COLO829 (cell line): ENCODE results near the gene BBS4.
A peak's percentile ranks its signal among the peaks of the same experiment; 100 is the strongest.

Source experiments
- DNase-seq: peaks from one replicate; pipeline ENCODE4 v3.0.0; 2012; ENCODE audit warnings: low spot score

Gene BBS4

GRCh38 chr15:72764656-72765055 lies 78.6 kb downstream of the BBS4 start:
- DNase-seq: no peak

DNA sequence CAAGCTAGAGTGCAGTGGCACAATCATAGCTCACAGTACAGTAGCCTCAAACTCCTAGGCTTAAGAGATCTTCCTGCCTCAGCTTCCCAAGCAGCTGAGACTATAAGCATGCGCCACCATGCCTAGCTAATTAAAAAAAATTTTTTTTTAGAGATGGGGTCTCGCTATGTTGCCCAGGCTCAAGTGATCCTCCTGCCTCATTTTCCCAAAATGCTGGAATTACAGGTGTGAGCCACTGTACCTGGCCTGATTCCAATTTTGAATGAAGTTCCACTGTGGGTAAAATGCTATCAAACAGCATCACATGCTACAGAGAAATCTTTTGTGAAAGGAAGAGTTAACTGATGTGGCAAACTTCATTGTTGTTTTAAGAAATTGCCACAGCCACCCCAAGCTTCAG lies 80.0 kb downstream of the BBS4 start:
- no peak for DNase-seq

GRCh38 chr15:72766780-72767179 lies 80.8 kb downstream of the BBS4 start:
- DNase-seq: no peak

- no peak for DNase-seq
These were observed 84.8 kb downstream of the BBS4 start for GRCh38 chr15:72770673-72771328.

DNA sequence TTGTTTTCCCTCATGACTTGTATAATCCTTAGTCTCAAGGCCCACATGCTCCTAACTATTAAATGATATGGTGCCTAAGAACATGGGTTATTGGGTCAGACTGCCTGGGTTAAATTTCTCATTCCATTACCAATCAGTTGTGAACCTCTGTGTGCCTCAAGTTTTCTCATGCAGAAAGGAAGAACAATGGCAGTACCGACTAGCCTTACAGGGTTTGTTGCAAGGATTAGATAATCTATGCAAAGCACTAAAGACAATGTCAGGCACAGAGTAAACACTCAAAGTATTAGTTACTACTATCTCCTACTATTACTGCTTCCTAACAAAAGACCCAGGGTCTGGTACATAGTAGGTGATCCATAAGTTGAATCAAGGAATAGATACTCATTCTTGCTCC lies 85.3 kb downstream of the BBS4 start:
- DNase-seq: no peak

- no peak for DNase-seq
These were observed 88.8 kb downstream of the BBS4 start for GRCh38 chr15:72774696-72775383.

DNA sequence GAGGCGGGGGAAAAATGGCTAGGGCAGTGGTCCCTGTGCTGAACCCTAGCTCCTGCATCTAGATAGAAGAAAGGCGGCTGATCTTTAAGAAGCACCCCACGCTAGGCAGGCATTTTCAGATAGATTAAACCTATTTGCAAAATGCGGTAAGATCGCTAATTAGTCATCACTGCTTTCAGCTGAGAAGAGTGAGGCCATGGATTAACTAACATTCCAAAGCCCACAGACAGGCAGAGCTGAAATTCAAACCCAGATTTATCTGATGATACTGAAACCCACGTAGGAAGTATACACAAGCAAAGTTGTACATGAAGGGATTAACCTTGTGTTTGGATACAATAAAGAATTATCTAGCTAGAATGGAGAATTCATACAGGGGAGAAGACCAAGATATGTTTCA lies 92.8 kb downstream of the BBS4 start:
- DNase-seq: no peak

DNA sequence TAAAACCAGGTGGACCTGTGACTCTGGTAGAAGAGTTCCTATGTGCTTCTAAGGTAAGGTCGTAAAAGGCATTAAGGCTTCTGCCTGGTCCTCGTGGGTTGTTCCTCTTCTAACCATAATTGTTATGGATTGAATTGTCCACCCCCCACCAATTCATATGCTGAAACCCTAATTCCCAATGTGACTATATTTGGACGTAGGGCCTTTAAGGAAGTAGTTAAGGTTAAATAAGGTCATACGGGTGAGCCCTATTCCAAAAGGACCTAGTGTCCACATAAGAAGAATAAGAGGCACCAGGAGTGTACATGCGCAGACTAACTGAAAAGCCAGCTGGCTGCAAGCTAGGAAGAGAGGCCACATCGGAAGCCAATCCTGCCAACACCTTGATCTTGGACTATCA lies 95.6 kb downstream of the BBS4 start:
- DNase-seq: no peak

- no peak for DNase-seq
These were observed 96.4 kb downstream of the BBS4 start for GRCh38 chr15:72782274-72783003.

DNA sequence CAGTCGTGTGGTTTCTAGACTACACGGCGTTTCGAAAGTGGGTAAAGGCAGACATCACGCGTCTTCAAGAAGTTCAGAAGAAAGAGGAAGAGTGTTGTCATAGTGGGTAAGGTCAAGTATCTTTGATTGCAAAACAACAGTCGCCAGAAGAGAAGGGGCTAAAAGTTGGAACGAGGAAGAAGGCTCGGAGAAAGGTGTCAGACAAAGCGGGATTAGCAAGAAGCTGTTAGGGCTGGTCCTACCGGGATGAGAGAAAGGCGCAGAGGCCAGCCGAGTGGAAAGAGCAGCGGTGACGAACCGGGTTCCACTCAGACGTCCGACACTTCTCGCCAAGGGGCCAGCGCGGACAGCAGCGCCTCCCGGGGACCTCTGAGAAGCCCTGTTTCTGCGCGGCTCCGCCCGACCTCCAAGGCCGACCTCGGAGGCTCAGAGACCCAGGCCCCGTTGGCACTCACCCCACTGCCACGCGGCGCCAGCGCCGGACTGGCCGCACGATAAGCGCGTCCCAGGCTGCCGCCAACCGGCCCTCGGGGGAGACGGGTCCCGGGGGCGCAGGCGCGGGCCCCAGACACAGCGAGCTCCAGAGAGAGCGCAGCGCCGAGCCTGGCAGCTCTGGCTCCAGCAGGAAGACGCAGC lies 97.1 kb downstream of the BBS4 start:
- no peak for DNase-seq

GRCh38 chr15:72783640-72784455 lies 97.8 kb downstream of the BBS4 start, which contains the start of gene ADPGK:
TSS of gene ADPGK (minus strand) at chr15:72783758. CDS start at chr15:72783691, 67 bp downstream.
- DNase-seq: peak; percentile 76

DNA sequence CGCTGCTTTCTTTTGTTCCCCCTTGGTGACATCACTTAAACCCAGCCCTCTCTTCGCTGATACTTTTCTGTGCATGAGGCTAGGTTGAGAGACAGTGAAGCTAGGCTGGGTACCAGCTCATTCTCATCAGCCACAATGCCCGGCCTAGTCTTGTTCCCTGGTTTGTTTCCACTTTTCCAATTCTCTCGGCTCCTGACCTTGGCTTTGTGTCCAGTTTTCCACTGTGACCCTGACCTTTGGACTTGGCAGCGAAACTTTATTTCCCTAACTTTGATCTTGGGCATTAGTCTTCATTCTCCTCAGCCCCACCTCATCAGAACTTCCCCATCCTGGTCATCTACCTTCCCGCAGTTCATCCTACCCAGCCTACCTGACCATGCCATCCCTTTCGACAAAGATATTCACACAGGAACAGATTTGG lies 98.5 kb downstream of the BBS4 start:
- DNase-seq: no peak

DNA sequence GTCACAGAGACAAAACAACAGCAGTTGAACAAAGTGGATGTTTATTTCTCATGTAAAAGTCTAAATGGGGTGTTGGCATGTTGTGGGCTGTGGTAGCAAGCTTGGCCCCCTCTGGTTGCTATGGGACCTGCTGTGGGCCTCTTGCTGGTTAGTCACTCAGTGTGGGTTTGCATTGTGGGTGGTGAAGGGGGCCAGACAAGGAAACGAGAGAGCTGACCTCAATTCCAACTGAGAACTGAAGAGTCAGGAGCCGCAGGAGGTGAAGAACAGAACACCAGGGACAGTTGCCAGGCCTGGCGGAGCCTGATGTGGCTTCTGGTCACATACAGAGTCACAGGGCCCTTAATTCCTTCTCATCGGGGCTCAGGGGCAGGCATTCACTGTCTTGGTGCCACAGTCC lies 99.4 kb downstream of the BBS4 start:
- no peak for DNase-seq

DNA sequence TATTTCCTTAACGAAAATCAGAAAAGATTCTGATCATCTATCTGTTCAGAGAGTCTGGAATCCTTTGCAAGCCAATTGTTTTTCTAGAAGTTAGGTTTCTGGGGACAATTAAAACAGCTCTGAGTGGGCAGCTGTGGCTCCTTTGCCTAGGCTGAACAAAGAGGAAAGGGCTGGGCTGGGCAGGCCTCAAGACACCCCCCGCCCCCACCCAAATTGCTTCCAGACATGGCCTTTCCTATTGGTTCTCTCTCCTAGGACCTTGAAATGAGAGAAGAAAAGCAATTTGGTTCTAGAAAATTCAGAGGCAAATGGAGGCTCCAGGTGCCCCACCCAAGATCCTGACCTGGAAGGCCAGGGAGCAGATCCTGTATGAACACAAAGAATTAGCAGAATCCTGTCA lies 99.8 kb downstream of the BBS4 start:
- DNase-seq: no peak

GRCh38 chr15:72786242-72786641 lies 100.2 kb downstream of the BBS4 start:
- no peak for DNase-seq

- no peak for DNase-seq
These were observed 100.8 kb downstream of the BBS4 start for GRCh38 chr15:72786676-72787345.

DNA sequence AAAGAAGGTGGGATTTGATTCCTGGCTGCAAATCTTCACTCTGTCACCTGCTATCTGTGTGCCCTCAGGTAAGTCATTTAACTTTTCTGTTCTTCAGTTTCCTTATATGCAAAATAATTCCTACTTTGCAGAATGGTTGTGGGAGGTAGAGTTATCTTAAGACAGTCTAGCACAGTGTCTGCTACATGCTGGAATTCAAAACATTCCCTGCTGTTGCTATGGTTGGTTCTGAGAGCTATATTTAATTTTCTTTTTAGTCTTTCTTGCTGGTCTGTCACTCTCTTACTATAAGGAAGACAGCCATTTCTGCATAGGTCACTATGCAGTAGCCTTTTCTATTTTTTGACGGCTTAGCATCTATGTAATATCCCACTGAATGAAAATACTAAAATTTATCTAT lies 101.5 kb downstream of the BBS4 start:
- no peak for DNase-seq
